HepG2 (cell line): ENCODE measurements around the gene SSH3. TPM values are rescaled to one million over a fixed set of nuclear protein-coding genes. Genes with fewer than 3 reads are reported as not detected.

ENCODE experiments used
- CHD2 ChIP-seq: IDR thresholded peaks from 2 replicates; pipeline ENCODE4 v1.6.1; 2011; ENCODE audit warnings: low read depth, low read length, improper control_type of control experiment
- HDAC1 ChIP-seq: sonication (generic); formaldehyde crosslinking; IDR thresholded peaks from 2 replicates; pipeline ENCODE4 v1.5.1; 2020; ENCODE audit warnings: mild to moderate bottlenecking, missing genetic modification reagents
- HDAC2 ChIP-seq: sonication (generic); formaldehyde crosslinking; IDR thresholded peaks from 2 replicates; pipeline ENCODE4 v1.4.0; 2020; ENCODE audit warnings: missing genetic modification reagents
- HOXA3 ChIP-seq: sonication (generic); formaldehyde crosslinking; IDR thresholded peaks from 2 replicates; pipeline ENCODE4 v1.5.0; 2020; ENCODE audit warnings: missing genetic modification reagents
- IKZF1 ChIP-seq: fragments of 450-650 bp; IDR thresholded peaks from 2 replicates; pipeline ENCODE4 v1.7.1; 2016
- MIER2 ChIP-seq: IDR thresholded peaks from 2 replicates; pipeline ENCODE4 v1.6.1; 2016; ENCODE audit warnings: missing biosample characterization, missing genetic modification reagents
- NKX3-1 ChIP-seq: sonication (generic); formaldehyde crosslinking; IDR thresholded peaks from 2 replicates; pipeline ENCODE4 v1.5.0; 2020; ENCODE audit warnings: missing genetic modification reagents
- RELA ChIP-seq: sonication (generic); formaldehyde crosslinking; IDR thresholded peaks from 2 replicates; pipeline ENCODE4 v1.4.0; 2020; ENCODE audit warnings: missing genetic modification reagents
- STAT6 ChIP-seq: sonication (generic); formaldehyde crosslinking; IDR thresholded peaks from 2 replicates; pipeline ENCODE4 v1.4.0; 2020; ENCODE audit warnings: missing genetic modification reagents, mild to moderate bottlenecking, borderline replicate concordance
- ZKSCAN8 ChIP-seq: IDR thresholded peaks from 2 replicates; pipeline ENCODE4 v1.6.1; 2016; ENCODE audit warnings: borderline replicate concordance, missing genetic modification reagents, missing compliant biosample characterization
- ZMYM2 ChIP-seq: sonication (generic); formaldehyde crosslinking; IDR thresholded peaks from 2 replicates; pipeline ENCODE4 v1.8.0; 2022; ENCODE audit warnings: mild to moderate bottlenecking, missing genetic modification reagents
- ZNF263 ChIP-seq: sonication (generic); formaldehyde crosslinking; IDR thresholded peaks from 2 replicates; pipeline ENCODE4 v1.4.0; 2020; ENCODE audit warnings: missing genetic modification reagents
- ZNF326 ChIP-seq: sonication (generic); formaldehyde crosslinking; IDR thresholded peaks from 2 replicates; pipeline ENCODE4 v1.4.0; 2020; ENCODE audit warnings: missing genetic modification reagents, borderline replicate concordance
- ZNF446 ChIP-seq: sonication (generic); formaldehyde crosslinking; IDR thresholded peaks from 2 replicates; pipeline ENCODE4 v1.5.0; 2020; ENCODE audit warnings: mild to moderate bottlenecking, missing genetic modification reagents
- ZNF562 ChIP-seq: sonication (generic); formaldehyde crosslinking; IDR thresholded peaks from 2 replicates; pipeline ENCODE4 v1.8.0; 2022; ENCODE audit warnings: missing genetic modification reagents, borderline replicate concordance
- ZNF629 ChIP-seq: sonication (generic); formaldehyde crosslinking; conservative IDR thresholded peaks from 2 replicates; pipeline ENCODE4 v1.5.0; 2020; ENCODE audit warnings: missing genetic modification reagents
- ZNF768 ChIP-seq: sonication (generic); formaldehyde crosslinking; IDR thresholded peaks from 2 replicates; pipeline ENCODE4 v1.4.0; 2020; ENCODE audit warnings: missing genetic modification reagents
- polyA plus RNA-seq, 8 experiments: library from polyadenylated mRNA; depleted of rRNA in 3 of 8; stranded (reverse) in 7 of 8; unstranded in 1 of 8; fragments of >200 nt; fragmentation: Illumina TruSeq in 4 of 8; extraction: Trizol in 4 of 8; gene quantifications; 2 replicates each; pipeline versions ENCODE4 v1.2.1 to v1.2.3, GENCODE V29; 2011 to 2016; ENCODE audit warnings: low read depth in 4 of 8, missing spikeins in 1 of 8, mixed read lengths in 1 of 8; ENCODE audit not compliant: insufficient read depth in 1 of 8
- total RNA-seq, 5 experiments: library from RNA; depleted of rRNA; stranded (reverse); fragments of >200 nt; fragmentation: Illumina TruSeq; extraction: Trizol; gene quantifications; 2 replicates each; pipeline ENCODE4 v1.2.3, GENCODE V29; 2016; ENCODE audit warnings: low read depth in 1 of 5
- TF ChIP-seq, protein P1 (sequence below): IDR thresholded peaks from 2 replicates; pipeline ENCODE4 v1.6.1; 2016
- TF ChIP-seq, protein P2 (sequence below): sonication (generic); formaldehyde crosslinking; IDR thresholded peaks from 2 replicates; pipeline ENCODE4 v1.4.0; 2020; ENCODE audit warnings: missing genetic modification reagents

The SSH3 gene
- total and polyA plus RNA-seq, 2 of the 13 experiments (the other 11 are each of a cell fraction or from before 2014, with no cell fraction given), result 12.4 to 18.8 TPM

- TF ChIP-seq, protein P1, sequence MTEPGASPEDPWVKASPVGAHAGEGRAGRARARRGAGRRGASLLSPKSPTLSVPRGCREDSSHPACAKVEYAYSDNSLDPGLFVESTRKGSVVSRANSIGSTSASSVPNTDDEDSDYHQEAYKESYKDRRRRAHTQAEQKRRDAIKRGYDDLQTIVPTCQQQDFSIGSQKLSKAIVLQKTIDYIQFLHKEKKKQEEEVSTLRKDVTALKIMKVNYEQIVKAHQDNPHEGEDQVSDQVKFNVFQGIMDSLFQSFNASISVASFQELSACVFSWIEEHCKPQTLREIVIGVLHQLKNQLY, result peak; percentile 33
- TF ChIP-seq MIER2 (CRISPR knock-in tag), result no peak
- no peak for TF ChIP-seq ZNF326 (CRISPR knock-in tag)
- TF ChIP-seq HDAC2 (CRISPR knock-in tag), result peak; percentile 77
- TF ChIP-seq ZKSCAN8, result peak; percentile 86; the same call in 1 of the 2 replicates
- TF ChIP-seq IKZF1, result no peak
- no peak for TF ChIP-seq ZNF562
- TF ChIP-seq HOXA3 (CRISPR knock-in tag), result peak; percentile 49; the same call in 1 of the 2 replicates
- TF ChIP-seq CHD2, result no peak
- no peak for TF ChIP-seq STAT6
- no peak for TF ChIP-seq ZNF446 (CRISPR knock-in tag)
- TF ChIP-seq ZMYM2 (CRISPR knock-in tag), result peak; percentile 47; the same call in 1 of the 2 replicates
- peak; percentile 55; the same call in 1 of the 2 replicates for TF ChIP-seq ZNF263
- TF ChIP-seq, protein P2, sequence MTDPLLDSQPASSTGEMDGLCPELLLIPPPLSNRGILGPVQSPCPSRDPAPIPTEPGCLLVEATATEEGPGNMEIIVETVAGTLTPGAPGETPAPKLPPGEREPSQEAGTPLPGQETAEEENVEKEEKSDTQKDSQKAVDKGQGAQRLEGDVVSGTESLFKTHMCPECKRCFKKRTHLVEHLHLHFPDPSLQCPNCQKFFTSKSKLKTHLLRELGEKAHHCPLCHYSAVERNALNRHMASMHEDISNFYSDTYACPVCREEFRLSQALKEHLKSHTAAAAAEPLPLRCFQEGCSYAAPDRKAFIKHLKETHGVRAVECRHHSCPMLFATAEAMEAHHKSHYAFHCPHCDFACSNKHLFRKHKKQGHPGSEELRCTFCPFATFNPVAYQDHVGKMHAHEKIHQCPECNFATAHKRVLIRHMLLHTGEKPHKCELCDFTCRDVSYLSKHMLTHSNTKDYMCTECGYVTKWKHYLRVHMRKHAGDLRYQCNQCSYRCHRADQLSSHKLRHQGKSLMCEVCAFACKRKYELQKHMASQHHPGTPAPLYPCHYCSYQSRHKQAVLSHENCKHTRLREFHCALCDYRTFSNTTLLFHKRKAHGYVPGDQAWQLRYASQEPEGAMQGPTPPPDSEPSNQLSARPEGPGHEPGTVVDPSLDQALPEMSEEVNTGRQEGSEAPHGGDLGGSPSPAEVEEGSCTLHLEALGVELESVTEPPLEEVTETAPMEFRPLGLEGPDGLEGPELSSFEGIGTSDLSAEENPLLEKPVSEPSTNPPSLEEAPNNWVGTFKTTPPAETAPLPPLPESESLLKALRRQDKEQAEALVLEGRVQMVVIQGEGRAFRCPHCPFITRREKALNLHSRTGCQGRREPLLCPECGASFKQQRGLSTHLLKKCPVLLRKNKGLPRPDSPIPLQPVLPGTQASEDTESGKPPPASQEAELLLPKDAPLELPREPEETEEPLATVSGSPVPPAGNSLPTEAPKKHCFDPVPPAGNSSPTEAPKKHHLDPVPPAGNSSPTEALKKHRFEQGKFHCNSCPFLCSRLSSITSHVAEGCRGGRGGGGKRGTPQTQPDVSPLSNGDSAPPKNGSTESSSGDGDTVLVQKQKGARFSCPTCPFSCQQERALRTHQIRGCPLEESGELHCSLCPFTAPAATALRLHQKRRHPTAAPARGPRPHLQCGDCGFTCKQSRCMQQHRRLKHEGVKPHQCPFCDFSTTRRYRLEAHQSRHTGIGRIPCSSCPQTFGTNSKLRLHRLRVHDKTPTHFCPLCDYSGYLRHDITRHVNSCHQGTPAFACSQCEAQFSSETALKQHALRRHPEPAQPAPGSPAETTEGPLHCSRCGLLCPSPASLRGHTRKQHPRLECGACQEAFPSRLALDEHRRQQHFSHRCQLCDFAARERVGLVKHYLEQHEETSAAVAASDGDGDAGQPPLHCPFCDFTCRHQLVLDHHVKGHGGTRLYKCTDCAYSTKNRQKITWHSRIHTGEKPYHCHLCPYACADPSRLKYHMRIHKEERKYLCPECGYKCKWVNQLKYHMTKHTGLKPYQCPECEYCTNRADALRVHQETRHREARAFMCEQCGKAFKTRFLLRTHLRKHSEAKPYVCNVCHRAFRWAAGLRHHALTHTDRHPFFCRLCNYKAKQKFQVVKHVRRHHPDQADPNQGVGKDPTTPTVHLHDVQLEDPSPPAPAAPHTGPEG, result no peak
- TF ChIP-seq ZNF629 (CRISPR knock-in tag), result 0 out of 2 replicates have a peak, but pooled peaks have one; percentile 26
- TF ChIP-seq RELA (CRISPR knock-in tag), result no peak
- no peak; the same call in 1 of the 2 replicates for TF ChIP-seq ZNF768 (CRISPR knock-in tag)
- TF ChIP-seq HDAC1 (CRISPR knock-in tag), result no peak; the same call in 1 of the 2 replicates
- TF ChIP-seq NKX3-1 (CRISPR knock-in tag), result no peak
These were observed 51.0 kb downstream of the SSH3 start (continued) for GRCh38 chr11:67354075-67355022.
